CD4-positive, alpha-beta T cell treated with Interleukin-12 subunit alpha and Interleukin-12 subunit beta, for 1 hour (primary cell): Measurements from ENCODE around the gene WDR26.

ENCODE experiments used
- DNase-seq: peaks from one replicate; pipeline ENCODE4 v3.0.0-alpha.2; 2020

WDR26 gene

GRCh38 chr1:224348137-224348536, 86.5 kb downstream of the WDR26 start:
- DNase-seq: peak; percentile 24

- DNase-seq: no peak
Measured at GRCh38 chr1:224343679-224344078, 90.9 kb downstream of the WDR26 start.

GRCh38 chr1:224340453-224341384, 93.9 kb downstream of the WDR26 start:
- peak; percentile 38 for DNase-seq

- no peak for DNase-seq
Measured at GRCh38 chr1:224339442-224340033, 95.1 kb downstream of the WDR26 start.

GRCh38 chr1:224338150-224338838, 96.3 kb downstream of the WDR26 start:
- DNase-seq: no peak
